AG09309 (cell line): Measurements from ENCODE around the gene MT3.
A peak's percentile ranks its signal among the peaks of the same experiment; 100 is the strongest.
"Not testable (repeated sequence)": the region's sequence is repeated elsewhere in the genome, so short reads cannot be mapped to it uniquely, and the experiment has no call there.

ENCODE experiments used
- DNase-seq: peaks from one replicate; pipeline ENCODE4 v3.0.0-alpha.2; 2010; ENCODE audit warnings: low read depth
- H3K4me3 ChIP-seq: 2 replicates; pipeline ENCODE4 v1.5.1; 2011; ENCODE audit warnings: mild to moderate bottlenecking, low read depth, low read length, moderate library complexity; ENCODE audit not compliant: control insufficient read depth
- TF ChIP-seq, protein P1 (sequence below): IDR thresholded peaks from 2 replicates; pipeline ENCODE4 v1.5.1; 2011; ENCODE audit warnings: mild to moderate bottlenecking, low read depth, low read length, inconsistent platforms; ENCODE audit not compliant: insufficient read depth, control insufficient read depth; ENCODE audit errors: missing control alignments

Gene MT3

DNA sequence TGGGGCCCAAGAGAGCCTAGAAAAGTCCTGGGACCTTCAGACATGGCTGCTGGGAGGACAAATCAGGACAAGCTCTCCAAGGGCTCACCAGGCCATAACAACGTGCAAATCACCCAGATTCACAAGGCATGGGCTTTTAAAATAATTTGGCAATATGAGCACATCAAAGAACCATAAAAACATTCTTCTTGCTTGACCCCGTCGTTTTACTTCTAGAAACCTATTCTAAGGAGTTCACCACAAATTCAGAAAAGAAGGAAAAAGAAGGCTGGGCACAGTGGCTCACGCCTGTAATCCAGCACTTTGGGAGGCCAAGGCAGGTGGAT is 12.1 kb upstream of the MT3 start:
- no peak for DNase-seq
- H3K4me3 ChIP-seq, result no peak overlapping the region
- TF ChIP-seq, protein P1, sequence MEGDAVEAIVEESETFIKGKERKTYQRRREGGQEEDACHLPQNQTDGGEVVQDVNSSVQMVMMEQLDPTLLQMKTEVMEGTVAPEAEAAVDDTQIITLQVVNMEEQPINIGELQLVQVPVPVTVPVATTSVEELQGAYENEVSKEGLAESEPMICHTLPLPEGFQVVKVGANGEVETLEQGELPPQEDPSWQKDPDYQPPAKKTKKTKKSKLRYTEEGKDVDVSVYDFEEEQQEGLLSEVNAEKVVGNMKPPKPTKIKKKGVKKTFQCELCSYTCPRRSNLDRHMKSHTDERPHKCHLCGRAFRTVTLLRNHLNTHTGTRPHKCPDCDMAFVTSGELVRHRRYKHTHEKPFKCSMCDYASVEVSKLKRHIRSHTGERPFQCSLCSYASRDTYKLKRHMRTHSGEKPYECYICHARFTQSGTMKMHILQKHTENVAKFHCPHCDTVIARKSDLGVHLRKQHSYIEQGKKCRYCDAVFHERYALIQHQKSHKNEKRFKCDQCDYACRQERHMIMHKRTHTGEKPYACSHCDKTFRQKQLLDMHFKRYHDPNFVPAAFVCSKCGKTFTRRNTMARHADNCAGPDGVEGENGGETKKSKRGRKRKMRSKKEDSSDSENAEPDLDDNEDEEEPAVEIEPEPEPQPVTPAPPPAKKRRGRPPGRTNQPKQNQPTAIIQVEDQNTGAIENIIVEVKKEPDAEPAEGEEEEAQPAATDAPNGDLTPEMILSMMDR, result no peak

DNA sequence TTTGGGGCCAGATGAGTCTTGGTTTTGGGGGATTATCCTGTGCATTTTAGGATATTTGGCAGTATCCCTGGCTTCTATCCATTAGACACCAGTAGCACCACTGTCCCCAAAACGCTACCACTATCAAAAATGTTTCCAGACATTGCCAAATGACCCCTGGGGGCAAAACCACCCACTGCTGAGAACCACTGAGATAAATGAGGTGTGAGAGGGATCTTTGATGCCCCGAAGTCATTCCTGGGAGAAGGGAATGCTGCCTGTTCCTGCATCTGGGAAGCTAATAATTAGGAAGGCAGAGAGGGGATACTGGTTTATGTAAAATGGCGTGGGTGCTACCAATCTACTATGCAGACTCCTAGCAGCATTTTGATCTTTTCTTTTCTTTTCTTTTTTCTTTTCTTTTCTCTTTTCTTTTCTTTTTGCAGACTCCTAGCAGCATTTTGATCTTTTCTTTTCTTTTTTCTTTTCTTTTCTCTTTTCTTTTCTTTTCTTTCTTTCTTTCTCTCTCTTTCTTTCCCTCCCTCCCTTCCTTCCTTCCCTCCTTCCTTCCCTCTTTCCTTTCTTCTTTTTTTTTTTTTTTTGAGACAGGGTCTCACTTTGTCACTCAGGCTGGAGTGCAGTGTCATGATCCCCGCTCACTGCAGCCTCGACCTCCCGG is 8.8 kb upstream of the MT3 start:
- H3K4me3 ChIP-seq, result no peak overlapping the region
- DNase-seq, result no peak
- TF ChIP-seq, protein P1, result no peak

DNA sequence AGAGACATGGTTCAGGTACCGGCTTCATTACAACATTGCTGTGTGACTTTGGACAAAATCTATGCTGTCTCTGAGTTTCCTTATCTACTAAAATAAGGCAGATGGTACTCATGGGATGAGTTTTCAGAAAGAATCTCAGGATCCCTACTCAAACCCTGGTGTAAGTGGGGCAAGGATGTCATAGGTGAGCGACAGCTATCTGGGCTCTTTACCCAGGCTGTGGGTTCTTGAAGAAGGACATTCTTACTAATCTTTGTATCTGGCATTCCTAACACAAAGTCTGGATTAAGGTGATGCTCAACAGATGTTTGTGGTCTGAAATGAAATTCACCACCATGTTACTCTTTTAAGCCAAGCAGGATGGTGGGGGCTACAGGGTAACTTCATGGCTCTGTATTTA is 6.4 kb upstream of the MT3 start:
- H3K4me3 ChIP-seq, DNase-seq: not testable (repeated sequence)

DNA sequence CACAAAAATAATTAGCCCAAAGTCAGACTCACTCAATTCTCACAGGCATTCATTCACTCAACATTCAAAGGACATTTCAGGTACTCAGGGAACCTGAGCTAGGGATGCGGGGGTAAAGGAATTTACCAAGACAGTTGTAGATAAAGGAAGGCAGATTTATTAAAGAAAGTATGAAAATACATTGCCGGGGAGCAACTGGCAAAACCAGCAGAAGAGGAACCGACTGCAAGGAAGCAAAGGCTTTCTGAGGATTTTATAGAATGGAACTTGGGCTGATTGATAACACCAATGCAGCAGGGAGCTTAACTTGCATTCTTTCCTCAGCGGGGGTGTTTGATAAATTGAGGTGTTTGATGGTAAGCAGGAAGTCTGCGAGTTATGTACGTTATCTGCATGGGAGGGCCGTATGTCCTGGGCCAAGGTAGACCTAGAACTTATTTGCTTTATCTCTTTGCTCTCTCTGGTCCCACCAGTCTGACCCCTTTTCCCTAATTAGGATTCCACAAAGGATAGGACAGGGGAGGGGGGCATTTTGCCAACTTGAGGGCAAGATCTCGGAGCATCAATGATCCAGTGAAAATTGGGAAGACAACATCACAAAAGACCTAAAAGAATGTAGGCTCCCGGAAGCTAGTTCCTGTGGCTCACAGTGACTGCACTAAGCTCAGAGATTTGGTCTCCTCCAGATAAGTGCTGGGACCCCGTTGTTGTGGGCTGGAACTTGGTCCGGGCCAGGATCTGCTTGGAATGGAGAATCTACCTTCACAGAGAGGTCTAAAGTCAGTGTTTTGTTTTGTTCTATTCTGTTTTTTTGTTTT is 5.8 kb upstream of the MT3 start:
- TF ChIP-seq, protein P1, result no peak
- DNase-seq, result no peak
- H3K4me3 ChIP-seq, result no peak overlapping the region

DNA sequence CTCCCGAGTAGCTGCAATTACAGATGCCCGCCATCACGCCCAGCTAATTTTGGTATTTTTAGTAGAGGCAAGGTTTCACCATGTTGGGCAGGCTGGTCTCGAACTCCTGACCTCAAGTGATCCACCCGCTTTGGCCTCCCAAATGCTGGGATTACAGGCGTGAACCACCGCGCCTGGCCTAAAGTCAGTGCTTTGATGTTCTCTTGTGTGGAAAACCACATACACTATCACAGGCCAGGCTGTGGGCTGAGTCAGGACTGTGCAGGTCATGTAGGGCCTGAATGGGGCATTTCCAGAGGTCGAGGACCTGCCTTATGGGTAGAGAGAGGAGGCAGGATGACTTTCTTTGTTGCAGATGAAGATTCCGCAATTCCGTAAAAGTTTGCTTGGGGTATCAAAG is 5.1 kb upstream of the MT3 start:
- DNase-seq, result no peak
- H3K4me3 ChIP-seq, result no peak overlapping the region
- TF ChIP-seq, protein P1, result no peak

DNA sequence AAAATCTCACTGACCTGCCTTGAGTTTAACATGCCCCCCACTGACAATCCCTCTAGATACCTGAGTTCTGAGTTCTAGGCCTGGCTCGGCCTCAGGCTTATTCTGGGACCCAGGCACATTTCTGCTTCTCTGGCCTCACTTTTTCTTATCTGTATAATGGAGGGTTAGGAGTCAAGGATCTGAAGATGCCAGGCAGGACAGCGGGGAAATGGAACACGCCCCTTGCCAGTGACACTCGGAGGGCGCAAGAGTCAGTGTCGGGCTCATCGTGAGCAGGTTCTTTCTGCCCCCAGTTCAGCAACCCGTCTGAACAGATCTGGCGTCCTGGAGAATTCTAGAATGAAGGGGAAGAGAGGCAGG is 567 bp upstream of the MT3 start:
- DNase-seq, result no peak
- peak overlapping the region; percentile 28 for H3K4me3 ChIP-seq
- TF ChIP-seq, protein P1, result no peak

DNA sequence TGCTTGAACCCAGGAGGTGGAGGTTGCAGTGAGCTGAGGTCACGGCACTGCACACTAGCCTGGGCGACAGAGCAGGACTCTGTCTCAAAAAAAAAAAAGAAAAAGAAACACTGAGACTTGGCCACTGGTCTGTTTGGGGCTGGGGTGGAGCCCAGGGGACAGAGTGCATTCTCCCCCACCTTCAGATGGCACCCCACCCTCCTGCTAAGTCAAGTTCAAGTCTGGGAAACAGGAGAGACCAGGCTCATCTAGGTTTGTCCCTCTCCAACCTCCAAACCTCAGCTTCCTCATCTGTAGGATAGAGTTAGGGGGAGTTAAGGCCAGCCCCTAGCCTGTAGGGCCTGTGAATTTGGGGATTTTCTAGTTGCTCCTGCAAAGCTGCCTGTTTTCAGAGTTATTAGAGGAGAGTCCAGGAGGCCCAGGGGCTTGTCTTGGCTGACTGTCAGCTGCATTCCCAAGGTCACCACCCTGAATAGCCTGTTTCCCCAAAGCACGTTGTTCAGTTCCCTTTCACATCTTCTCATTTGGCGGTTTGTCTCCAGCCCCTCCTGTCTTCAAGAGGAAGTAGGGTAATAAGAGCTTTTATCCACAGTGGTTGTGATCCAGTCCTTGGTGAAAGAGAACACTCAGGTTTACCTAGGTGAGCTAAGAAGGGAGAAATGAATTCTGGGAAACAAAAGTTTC is 2.2 kb downstream of the MT3 start:
- no peak for DNase-seq
- H3K4me3 ChIP-seq, result no peak overlapping the region

More for the DNA sequence above, 2.2 kb downstream of the MT3 start:
- TF ChIP-seq, protein P1, result no peak
